Activated T-helper 2 cell treated with anti-CD3 and anti-CD28 coated beads, Interferon-gamma antibody, Interleukin-2, Interleukin-4, amounts not matched to agents 10 μg/mL and 5 μg/mL and 100 μg/mL, durations not matched to agents 14 hours and 24 hours and 36 hours (primary cell): ENCODE results near the gene LHCGR. TPM values are rescaled to one million over a fixed set of nuclear protein-coding genes. Genes with fewer than 3 reads are reported as not detected.

ENCODE experiments used
- DNase-seq: peaks from one replicate; pipeline ENCODE4 v3.0.0; 2021; ENCODE audit warnings: low spot score
- H3K27ac Mint-ChIP-seq: one replicate; pipeline ENCODE4 v1.8.0; 2021; ENCODE audit warnings: mixed read lengths
- H3K27me3 Mint-ChIP-seq: one replicate; pipeline ENCODE4 v1.8.0; 2021; ENCODE audit warnings: low read depth, mixed read lengths
- H3K36me3 Mint-ChIP-seq: one replicate; pipeline ENCODE4 v1.8.0; 2021; ENCODE audit warnings: low read depth, mixed read lengths
- H3K4me1 Mint-ChIP-seq: one replicate; pipeline ENCODE4 v1.8.0; 2021; ENCODE audit warnings: low read depth, mixed read lengths
- H3K4me3 Mint-ChIP-seq: one replicate; pipeline ENCODE4 v1.8.0; 2021; ENCODE audit warnings: low read depth, mild to moderate bottlenecking, moderate library complexity, mixed read lengths
- H3K9me3 Mint-ChIP-seq: one replicate; pipeline ENCODE4 v1.8.0; 2021; ENCODE audit warnings: mixed read lengths
- intact Hi-C: fragments of 100-400 bp; cut with micrococcal nuclease; formaldehyde crosslinking; loops from one replicate; pipeline ENCODE4 v1.15.1; 2023
- total RNA-seq: library from RNA; stranded (reverse); gene quantifications from 2 replicates; pipeline ENCODE4 v1.2.3, GENCODE V29; 2022

LHCGR gene
- not detected in 2 replicates for total RNA-seq

- Mint-ChIP-seq H3K4me1 (no peaks in the 10 kb centered on the region), H3K27me3 (peaks cover 26% of the 10 kb centered on the region), H3K9me3 (no peaks in the 10 kb centered on the region), H3K36me3 (no peaks in the 10 kb centered on the region), H3K27ac (no peak within 1 kb of the TSS), H3K4me3 (no peak within 1 kb of the TSS)
- intact Hi-C loops, result no loop called here
- no peak for DNase-seq
Observed at GRCh38 chr2:48755473-48755872, at the start of gene LHCGR. LHCGR (minus strand) TSS chr2:48755724; CDS start chr2:48755671, 53 bp downstream.

DNA sequence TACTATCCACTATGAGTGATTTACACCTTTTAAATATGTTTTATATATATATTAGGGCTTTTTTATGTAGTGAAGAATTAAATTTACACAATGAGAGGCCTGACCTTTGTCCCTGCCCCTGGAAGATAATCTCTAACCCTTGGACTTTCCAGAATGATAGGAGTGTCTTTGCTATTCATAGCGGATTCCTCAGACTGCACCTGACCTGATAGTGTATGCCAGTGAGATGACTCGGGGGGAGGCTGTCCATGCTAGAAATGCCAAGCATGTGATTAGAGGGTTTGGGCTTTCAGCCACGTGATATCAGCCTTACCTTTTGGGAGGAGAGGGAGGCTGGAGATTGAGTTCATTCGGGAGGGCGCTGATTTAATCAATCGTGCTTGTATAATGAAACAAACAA, 44.1 kb upstream of the LHCGR start:
- Mint-ChIP-seq H3K27me3 (no peaks in the 10 kb centered on the region), H3K36me3 (no peaks in the 10 kb centered on the region), H3K27ac (no peak overlapping the region), H3K9me3 (no peaks in the 10 kb centered on the region), H3K4me1 (no peaks in the 10 kb centered on the region), H3K4me3 (no peak overlapping the region)
- no peak for DNase-seq
- intact Hi-C loops, result no loop called here

GRCh38 chr2:48795065-48795464, 39.5 kb upstream of the LHCGR start:
- Mint-ChIP-seq H3K4me3 (no peak overlapping the region), H3K36me3 (no peaks in the 10 kb centered on the region), H3K4me1 (no peaks in the 10 kb centered on the region), H3K27ac (no peak overlapping the region), H3K9me3 (no peaks in the 10 kb centered on the region), H3K27me3 (no peaks in the 10 kb centered on the region)
- intact Hi-C loops, result no loop called here
- no peak for DNase-seq

GRCh38 chr2:48793671-48794070, 38.1 kb upstream of the LHCGR start:
- Mint-ChIP-seq H3K4me1 (no peaks in the 10 kb centered on the region), H3K27me3 (no peaks in the 10 kb centered on the region), H3K4me3 (no peak overlapping the region), H3K36me3 (no peaks in the 10 kb centered on the region), H3K27ac (no peak overlapping the region), H3K9me3 (no peaks in the 10 kb centered on the region)
- intact Hi-C loops, result no loop called here
- no peak for DNase-seq

- Mint-ChIP-seq H3K9me3 (no peaks in the 10 kb centered on the region), H3K4me3 (no peak overlapping the region), H3K27ac (no peak overlapping the region), H3K4me1 (no peaks in the 10 kb centered on the region), H3K36me3 (no peaks in the 10 kb centered on the region), H3K27me3 (no peaks in the 10 kb centered on the region)
- no peak for DNase-seq
- intact Hi-C loops, result no loop called here
Observed at GRCh38 chr2:48792030-48792429, 36.5 kb upstream of the LHCGR start.

DNA sequence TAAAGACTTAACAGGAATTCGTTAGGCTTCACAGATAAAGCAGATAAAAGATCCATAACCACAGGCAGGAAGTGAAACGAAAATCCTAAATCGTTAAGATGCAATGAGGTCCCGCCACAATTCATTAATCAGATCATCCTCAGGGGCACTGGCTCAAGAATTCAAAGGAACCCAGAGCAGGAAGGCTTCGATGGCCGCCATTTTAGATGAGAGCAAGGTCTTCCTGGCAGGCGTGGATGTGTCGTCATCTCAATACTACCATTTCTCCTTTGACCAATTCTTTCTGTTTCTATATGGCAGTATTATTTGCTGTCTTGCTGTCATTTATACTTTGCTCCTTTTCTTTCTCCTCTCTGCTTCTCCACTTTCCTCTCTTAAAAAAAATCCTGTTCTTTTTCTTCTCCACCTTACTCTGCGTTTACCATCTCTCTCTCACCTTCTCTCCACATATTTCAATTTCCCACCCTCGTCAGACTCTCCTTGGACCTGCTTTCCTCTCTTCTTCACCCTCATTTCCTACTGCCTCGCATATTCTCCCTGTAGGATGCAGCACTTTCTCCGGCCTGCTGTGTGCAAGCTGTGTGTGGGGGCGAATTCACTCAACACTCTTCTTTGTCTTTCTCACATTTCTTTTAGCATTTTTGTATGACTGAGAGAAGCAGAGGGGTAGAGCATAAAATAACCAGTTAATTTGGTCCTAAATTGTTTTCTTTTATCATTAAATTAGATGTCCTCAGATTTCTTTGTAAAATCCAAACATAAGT, 35.1 kb upstream of the LHCGR start:
- Mint-ChIP-seq H3K4me1 (no peaks in the 10 kb centered on the region), H3K27me3 (no peaks in the 10 kb centered on the region), H3K27ac (no peak overlapping the region), H3K36me3 (no peaks in the 10 kb centered on the region), H3K4me3 (no peak overlapping the region), H3K9me3 (no peaks in the 10 kb centered on the region)
- no peak for DNase-seq
- intact Hi-C loops, result no loop called here

- Mint-ChIP-seq H3K27me3 (no peaks in the 10 kb centered on the region), H3K4me3 (no peak overlapping the region), H3K36me3 (no peaks in the 10 kb centered on the region), H3K9me3 (no peaks in the 10 kb centered on the region), H3K4me1 (no peaks in the 10 kb centered on the region), H3K27ac (no peak overlapping the region)
- intact Hi-C loops, result no loop called here
- no peak for DNase-seq
Observed at GRCh38 chr2:48787580-48787979, 32.1 kb upstream of the LHCGR start.

DNA sequence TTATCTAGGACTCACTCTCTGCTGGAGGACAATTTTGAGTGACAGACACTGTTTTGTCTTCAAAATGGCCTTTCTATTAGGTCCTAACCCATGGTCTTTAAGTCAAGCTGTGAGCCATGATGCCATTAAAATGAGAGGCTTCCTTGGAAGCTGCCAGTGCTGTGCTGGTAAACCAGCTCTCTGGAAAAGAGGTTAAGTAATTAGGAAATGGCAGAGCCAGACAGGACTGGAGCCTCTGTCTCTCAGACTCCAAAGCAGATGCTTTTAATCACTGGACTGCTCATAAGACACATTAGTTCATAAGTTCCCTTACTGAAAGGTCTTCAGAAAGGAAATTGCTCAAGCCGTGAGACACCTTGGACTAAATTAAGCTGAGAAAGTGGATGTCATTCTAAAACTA, 25.8 kb upstream of the LHCGR start:
- Mint-ChIP-seq H3K27me3 (no peaks in the 10 kb centered on the region), H3K4me3 (no peak overlapping the region), H3K9me3 (no peaks in the 10 kb centered on the region), H3K36me3 (no peaks in the 10 kb centered on the region), H3K27ac (no peak overlapping the region), H3K4me1 (no peaks in the 10 kb centered on the region)
- DNase-seq, result no peak
- intact Hi-C loops, result no loop called here

GRCh38 chr2:48779019-48779716, 23.6 kb upstream of the LHCGR start:
- intact Hi-C loops, result no loop called here
- Mint-ChIP-seq H3K27ac (no peak overlapping the region), H3K36me3 (no peaks in the 10 kb centered on the region), H3K27me3 (peaks cover 2% of the 10 kb centered on the region), H3K9me3 (no peaks in the 10 kb centered on the region), H3K4me3 (no peak overlapping the region), H3K4me1 (no peaks in the 10 kb centered on the region)
- no peak for DNase-seq

DNA sequence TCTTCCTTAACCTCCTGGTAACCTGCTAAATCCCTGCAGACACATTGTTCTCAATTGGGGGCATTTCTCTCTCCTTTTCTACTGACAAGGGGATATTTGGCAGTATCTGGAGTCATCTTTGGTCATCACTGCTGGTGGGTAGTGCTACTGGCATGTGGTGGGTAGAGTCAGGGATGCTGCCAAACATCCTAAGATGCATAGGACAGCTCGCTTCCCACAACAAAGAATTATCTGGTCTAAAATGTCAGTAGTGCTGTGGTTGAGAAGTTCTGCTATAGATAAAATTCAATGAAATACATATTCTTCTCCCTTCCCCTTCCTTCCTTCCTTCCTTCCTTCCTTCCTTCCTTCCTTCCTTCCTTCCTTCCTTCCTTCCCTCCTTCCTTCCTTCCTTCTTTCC, 18.7 kb upstream of the LHCGR start:
- no peaks in the 10 kb centered on the region for H3K4me1 Mint-ChIP-seq

GRCh38 chr2:48771241-48772014, 15.9 kb upstream of the LHCGR start:
- no peaks in the 10 kb centered on the region for H3K36me3 Mint-ChIP-seq
- no peak overlapping the region for H3K27ac Mint-ChIP-seq
- no peaks in the 10 kb centered on the region for H3K4me1 Mint-ChIP-seq
- no peak for DNase-seq
- H3K4me3 Mint-ChIP-seq, result no peak overlapping the region
- H3K27me3 Mint-ChIP-seq, result peaks cover 2% of the 10 kb centered on the region
- no peaks in the 10 kb centered on the region for H3K9me3 Mint-ChIP-seq
- intact Hi-C loops, result no loop called here

More for the DNA sequence above, 18.7 kb upstream of the LHCGR start:
- H3K4me3 Mint-ChIP-seq, result no peak overlapping the region
- DNase-seq, result no peak
- H3K36me3 Mint-ChIP-seq, result no peaks in the 10 kb centered on the region
- peaks cover 2% of the 10 kb centered on the region for H3K27me3 Mint-ChIP-seq
- no peaks in the 10 kb centered on the region for H3K9me3 Mint-ChIP-seq
- H3K27ac Mint-ChIP-seq, result no peak overlapping the region
- intact Hi-C loops, result no loop called here

- Mint-ChIP-seq H3K27ac (no peak overlapping the region), H3K36me3 (no peaks in the 10 kb centered on the region), H3K9me3 (no peaks in the 10 kb centered on the region), H3K4me3 (no peak overlapping the region), H3K4me1 (no peaks in the 10 kb centered on the region), H3K27me3 (peaks cover 2% of the 10 kb centered on the region)
- no peak for DNase-seq
- intact Hi-C loops, result no loop called here
Observed at GRCh38 chr2:48770181-48770580, 14.7 kb upstream of the LHCGR start.

DNA sequence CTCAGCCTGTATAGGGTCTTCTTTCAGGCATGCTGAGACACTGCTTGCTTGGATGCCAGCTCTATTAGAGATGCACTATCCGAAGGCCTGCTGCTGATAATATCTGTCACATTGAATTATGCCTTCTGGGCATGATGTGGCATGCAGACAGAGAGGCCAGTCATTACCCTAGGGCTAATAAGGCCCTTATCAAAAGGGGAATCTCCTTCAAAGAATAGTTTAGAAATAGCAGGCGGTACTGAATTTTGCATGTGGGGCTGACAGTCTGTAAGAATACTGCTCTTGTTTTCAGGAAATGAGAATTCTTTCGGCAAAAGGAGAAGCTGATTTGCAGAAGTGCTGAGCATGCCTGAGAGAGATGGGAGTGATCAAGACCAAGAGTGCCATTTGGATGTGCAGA, 13.1 kb upstream of the LHCGR start:
- no peaks in the 10 kb centered on the region for H3K27me3 Mint-ChIP-seq
- H3K4me1 Mint-ChIP-seq, result no peaks in the 10 kb centered on the region
- H3K27ac Mint-ChIP-seq, result no peak overlapping the region
- no peaks in the 10 kb centered on the region for H3K36me3 Mint-ChIP-seq
- no peaks in the 10 kb centered on the region for H3K9me3 Mint-ChIP-seq
- DNase-seq, result no peak
- intact Hi-C loops, result no loop called here
- H3K4me3 Mint-ChIP-seq, result no peak overlapping the region
